D721Med (cell line): Measurements from ENCODE around the gene IRF3.
A peak's percentile ranks its signal among the peaks of the same experiment; 100 is the strongest.

ENCODE experiments used
- DNase-seq: peaks from one replicate; pipeline ENCODE4 v3.0.0; 2011; ENCODE audit warnings: low spot score; ENCODE audit not compliant: insufficient read length
- FAIRE-seq: peaks from 2 replicates; lab custom pipeline; 2011; peaks lifted over from hg19 to GRCh38; lab: Jason Lieb, UNC
- TF ChIP-seq, protein P1 (sequence below): IDR thresholded peaks from 2 replicates; pipeline ENCODE4 v1.5.1; 2012; ENCODE audit warnings: mild to moderate bottlenecking, control low read depth; ENCODE audit not compliant: insufficient read depth; ENCODE audit errors: missing control alignments

IRF3 gene

GRCh38 chr19:49665351-49666119 is at the start of gene IRF3, which contains the start of gene BCL2L12:
Gene IRF3 (minus strand): TSS chr19:49665857. CDS start chr19:49664838, 1,019 bp downstream.
Gene BCL2L12 (plus strand): TSS chr19:49665933. CDS start chr19:49666693, 760 bp downstream.
- peak; percentile 96 for DNase-seq
- TF ChIP-seq, protein P1, sequence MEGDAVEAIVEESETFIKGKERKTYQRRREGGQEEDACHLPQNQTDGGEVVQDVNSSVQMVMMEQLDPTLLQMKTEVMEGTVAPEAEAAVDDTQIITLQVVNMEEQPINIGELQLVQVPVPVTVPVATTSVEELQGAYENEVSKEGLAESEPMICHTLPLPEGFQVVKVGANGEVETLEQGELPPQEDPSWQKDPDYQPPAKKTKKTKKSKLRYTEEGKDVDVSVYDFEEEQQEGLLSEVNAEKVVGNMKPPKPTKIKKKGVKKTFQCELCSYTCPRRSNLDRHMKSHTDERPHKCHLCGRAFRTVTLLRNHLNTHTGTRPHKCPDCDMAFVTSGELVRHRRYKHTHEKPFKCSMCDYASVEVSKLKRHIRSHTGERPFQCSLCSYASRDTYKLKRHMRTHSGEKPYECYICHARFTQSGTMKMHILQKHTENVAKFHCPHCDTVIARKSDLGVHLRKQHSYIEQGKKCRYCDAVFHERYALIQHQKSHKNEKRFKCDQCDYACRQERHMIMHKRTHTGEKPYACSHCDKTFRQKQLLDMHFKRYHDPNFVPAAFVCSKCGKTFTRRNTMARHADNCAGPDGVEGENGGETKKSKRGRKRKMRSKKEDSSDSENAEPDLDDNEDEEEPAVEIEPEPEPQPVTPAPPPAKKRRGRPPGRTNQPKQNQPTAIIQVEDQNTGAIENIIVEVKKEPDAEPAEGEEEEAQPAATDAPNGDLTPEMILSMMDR, result no peak
- no peak for FAIRE-seq

- DNase-seq (no peak), FAIRE-seq (no peak)
- TF ChIP-seq, protein P1, result no peak
Observed at GRCh38 chr19:49713236-49713845, 47.7 kb upstream of the IRF3 start.

DNA sequence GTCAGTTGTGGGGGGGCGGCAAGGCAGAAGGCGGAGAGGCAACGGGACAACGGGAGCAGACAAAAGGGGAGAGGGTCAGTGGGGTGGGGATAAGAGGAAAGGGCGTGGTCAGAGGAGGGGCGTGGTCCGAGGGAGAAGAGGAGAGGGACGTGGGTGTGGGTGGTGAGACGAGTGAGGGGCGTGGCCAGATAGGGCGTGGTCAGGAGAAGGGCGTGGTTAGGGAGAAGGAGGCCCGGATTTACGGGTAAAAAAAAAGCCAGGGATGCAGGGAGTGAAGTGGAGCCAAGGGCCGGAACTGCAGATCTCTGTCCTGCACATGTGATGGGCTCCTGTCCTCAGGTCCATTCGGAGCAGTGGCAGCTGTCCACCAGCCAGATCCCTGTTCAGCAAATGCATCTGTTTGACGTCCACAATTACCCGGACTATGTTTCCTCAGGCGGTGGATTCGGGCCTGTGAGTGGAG is 46.8 kb upstream of the IRF3 start:
- FAIRE-seq (no peak), DNase-seq (peak; percentile 68)
- TF ChIP-seq, protein P1, result no peak

GRCh38 chr19:49710372-49710951 is 44.8 kb upstream of the IRF3 start:
- no peak for FAIRE-seq
- TF ChIP-seq, protein P1, result no peak
- no peak for DNase-seq

DNA sequence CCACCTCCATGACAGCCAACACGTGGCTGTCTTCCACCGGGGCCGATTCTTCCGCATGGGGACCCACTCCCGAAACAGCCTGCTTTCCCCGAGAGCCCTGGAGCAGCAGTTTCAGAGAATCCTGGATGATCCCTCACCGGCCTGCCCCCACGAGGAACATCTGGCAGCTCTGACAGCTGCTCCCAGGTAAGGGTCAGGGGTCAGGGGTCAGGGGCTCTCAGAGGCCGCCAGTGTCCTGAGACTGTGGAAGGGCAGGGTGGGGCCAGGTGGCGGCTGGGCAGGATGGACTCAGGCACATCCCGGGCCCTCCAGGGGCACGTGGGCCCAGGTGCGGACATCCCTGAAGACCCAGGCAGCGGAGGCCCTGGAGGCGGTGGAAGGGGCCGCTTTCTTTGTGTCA is 40.3 kb upstream of the IRF3 start:
- no peak for FAIRE-seq
- TF ChIP-seq, protein P1, result no peak
- DNase-seq, result no peak

DNA sequence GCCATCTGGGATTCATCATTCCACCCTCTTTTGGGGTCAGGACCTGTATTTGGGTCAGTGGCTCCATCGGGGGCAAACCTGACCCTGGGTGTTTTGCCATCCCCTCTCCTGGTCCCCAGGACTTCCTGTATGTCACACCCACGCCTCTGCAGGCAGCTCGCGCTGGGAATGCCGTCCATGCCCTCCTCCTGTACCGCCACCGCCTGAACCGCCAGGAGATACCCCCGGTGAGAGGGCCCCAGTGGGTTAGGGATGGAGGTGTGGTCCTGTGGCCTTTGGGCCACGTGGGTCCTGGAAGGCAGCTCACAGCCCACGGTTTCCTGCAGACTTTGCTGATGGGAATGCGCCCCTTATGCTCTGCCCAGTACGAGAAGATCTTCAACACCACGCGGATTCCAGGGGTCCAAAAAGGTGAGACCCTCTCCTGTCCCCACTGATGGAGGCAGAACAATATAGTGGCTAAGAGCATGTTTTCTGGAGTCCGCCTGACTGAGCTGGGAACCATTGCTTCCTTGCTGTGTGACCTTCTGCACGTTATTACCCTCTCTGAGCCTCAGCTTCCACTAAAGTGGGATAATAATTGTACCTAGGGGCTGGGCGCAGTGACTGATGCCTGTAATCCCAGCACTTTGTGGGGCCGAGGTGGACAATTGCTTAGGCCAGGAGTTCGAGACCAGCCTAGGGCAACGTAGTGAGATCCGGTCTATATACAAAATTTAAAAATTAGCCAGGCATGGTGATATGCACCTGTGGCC is 39.4 kb upstream of the IRF3 start:
- FAIRE-seq (no peak), DNase-seq (no peak)
- TF ChIP-seq, protein P1, result no peak
